HCT116 (cell line): Measurements from ENCODE around the gene MYO5C. TPM values are rescaled to one million over a fixed set of nuclear protein-coding genes. Genes with fewer than 3 reads are reported as not detected.

Experiments used
- ATAC-seq: fragments of 200-7000 bp; cut with Tn5 transposase; 2 replicates; pipeline ENCODE4 v1.9.1; 2020; ENCODE audit warnings: mild to moderate bottlenecking, moderate library complexity
- BruUV-seq: library from RNA; stranded (reverse); fragments of 400-500 nt; replicated peaks from 2 replicates; lab custom pipeline; 2021; lab: Mats Ljungman, UMichigan
- CTCF ChIA-PET: fragments of 300-600 bp; sonication (Branson Sonifier 250); formaldehyde crosslinking; loops from one replicate; lab custom pipeline; 2021; ENCODE audit warnings: antibody characterized with exemption; lab: Charles Lee
- POLR2A ChIA-PET: fragments of 300-600, 350-600 bp; sonication (Branson Sonifier 250); formaldehyde crosslinking; loops from one replicate; lab custom pipeline; 2021; ENCODE audit warnings: antibody characterized with exemption; lab: Charles Lee
- RAD21 ChIA-PET, 2 experiments: fragments of 300-600 bp; sonication (Branson Sonifier 250); formaldehyde crosslinking; loops; one replicate each; lab custom pipeline; 2023; ENCODE audit warnings: low total read pairs in 2 of 2; ENCODE audit not compliant: uncharacterized antibody in 2 of 2, unreplicated experiment in 2 of 2, low non-redundant PET in 1 of 2; lab: Charles Lee
- DNase-seq: peaks from one replicate; pipeline ENCODE4 v3.0.0-alpha.2; 2010; ENCODE audit warnings: low read depth, low spot score
- H2AFZ ChIP-seq: fragments of 200-600 bp; shearing (Covaris generic), sonication (generic); 2 replicates; pipeline ENCODE4 v1.6.1; 2017; ENCODE audit warnings: low read depth, mixed run types, mixed read lengths, antibody characterized with exemption, low read length; ENCODE audit not compliant: poor library complexity, severe bottlenecking
- H3K27ac ChIP-seq: 2 replicates; pipeline ENCODE4 v1.5.1; 2012; ENCODE audit warnings: low read depth, low read length
- H3K27me3 ChIP-seq: fragments of 200-600 bp; sonication (generic); 2 replicates; pipeline ENCODE4 v1.6.1; 2016; ENCODE audit warnings: mixed run types, low read length, mixed read lengths; ENCODE audit not compliant: insufficient read depth
- H3K36me3 ChIP-seq, 2 experiments: fragments of 200-500 bp in 1 of 2; fragments of 200-600 bp in 1 of 2; sonication (Bioruptor generic) in 1 of 2; sonication (generic) in 1 of 2; 2 replicates each; pipeline versions ENCODE4 v1.5.1 to v1.6.1; 2014 to 2016; ENCODE audit warnings: low read length in 2 of 2, inconsistent platforms in 1 of 2, mixed read lengths in 1 of 2, mixed run types in 1 of 2; ENCODE audit not compliant: insufficient read depth in 2 of 2, control insufficient read depth in 1 of 2
- H3K4me1 ChIP-seq, 2 experiments: fragments of 200-600 bp in 1 of 2; sonication (generic) in 1 of 2; 2 replicates each; pipeline versions ENCODE4 v1.5.1 to v1.6.1; 2012 to 2017; ENCODE audit warnings: low read length in 2 of 2, inconsistent platforms in 1 of 2, mild to moderate bottlenecking in 1 of 2, mixed read lengths in 1 of 2, mixed run types in 1 of 2, moderate library complexity in 1 of 2; ENCODE audit not compliant: insufficient read depth in 2 of 2, control insufficient read depth in 1 of 2
- H3K4me2 ChIP-seq: fragments of 200-600 bp; sonication (generic); 2 replicates; pipeline ENCODE4 v1.6.1; 2017; ENCODE audit warnings: mixed run types, low read length, mixed read lengths
- H3K4me3 ChIP-seq, 2 experiments: fragments of 200-600 bp in 1 of 2; sonication (generic) in 1 of 2; replicated peaks in 1 of 2; 2 replicates each; pipeline ENCODE4 v1.5.1; 2011 to 2016; ENCODE audit warnings: low read length in 2 of 2, control low read depth in 1 of 2, low read depth in 1 of 2, mild to moderate bottlenecking in 1 of 2, mixed read lengths in 1 of 2, mixed run types in 1 of 2
- H3K79me2 ChIP-seq: fragments of 200-600 bp; sonication (generic); 2 replicates; pipeline ENCODE4 v1.6.1; 2017; ENCODE audit warnings: mild to moderate bottlenecking, mixed run types, low read length, moderate library complexity, mixed read lengths; ENCODE audit not compliant: insufficient read depth
- H3K9ac ChIP-seq: fragments of 200-600 bp; sonication (generic); 2 replicates; pipeline ENCODE4 v1.6.1; 2016; ENCODE audit warnings: low read length, mixed read lengths
- H3K9me2 ChIP-seq: fragments of 200-600 bp; sonication (generic), shearing (Covaris generic); 2 replicates; pipeline ENCODE4 v1.6.1; 2017; ENCODE audit warnings: mixed run types, mild to moderate bottlenecking, moderate library complexity; ENCODE audit not compliant: insufficient read depth
- H3K9me3 ChIP-seq, 2 experiments: fragments of 200-500 bp in 1 of 2; fragments of 200-600 bp in 1 of 2; sonication (Bioruptor generic) in 1 of 2; sonication (generic) in 1 of 2; 2 replicates each; pipeline ENCODE4 v1.6.1; 2014 to 2017; ENCODE audit warnings: low read length in 2 of 2, mixed read lengths in 2 of 2, inconsistent platforms in 1 of 2, low read depth in 1 of 2, mild to moderate bottlenecking in 1 of 2, mixed run types in 1 of 2, moderate library complexity in 1 of 2; ENCODE audit not compliant: control insufficient read depth in 1 of 2, insufficient read depth in 1 of 2
- H4K20me1 ChIP-seq: fragments of 200-600 bp; sonication (generic), shearing (Covaris generic); 2 replicates; pipeline ENCODE4 v1.6.1; 2017; ENCODE audit warnings: mixed run types, mild to moderate bottlenecking, moderate library complexity; ENCODE audit not compliant: insufficient read depth
- ATF3 ChIP-seq: IDR thresholded peaks from 2 replicates; pipeline ENCODE4 v1.6.1; 2012
- CBX3 ChIP-seq: IDR thresholded peaks from 2 replicates; pipeline ENCODE4 v1.6.1; 2012; ENCODE audit warnings: low read depth
- CEBPB ChIP-seq: IDR thresholded peaks from 2 replicates; pipeline ENCODE4 v1.6.1; 2012; ENCODE audit warnings: low read depth
- CTCF ChIP-seq, 3 experiments: fragments of 200-600 bp in 1 of 3; sonication (generic) in 1 of 3; IDR thresholded peaks in 2 of 3; conservative IDR thresholded peaks in 1 of 3; 2 replicates each; pipeline ENCODE4 v1.5.1; 2012 to 2017; ENCODE audit warnings: low read depth in 2 of 3, low read length in 2 of 3, antibody characterized with exemption in 1 of 3, borderline replicate concordance in 1 of 3, control low read depth in 1 of 3, mild to moderate bottlenecking in 1 of 3, mixed read lengths in 1 of 3, mixed run types in 1 of 3, moderate library complexity in 1 of 3; ENCODE audit not compliant: insufficient read depth in 1 of 3
- EGR1 ChIP-seq: IDR thresholded peaks from 2 replicates; pipeline ENCODE4 v1.6.1; 2012; ENCODE audit warnings: low read depth
- ELF1 ChIP-seq: IDR thresholded peaks from 2 replicates; pipeline ENCODE4 v1.6.1; 2012; ENCODE audit warnings: low read depth, borderline replicate concordance
- EZH2phosphoT487 ChIP-seq: fragments of 200-600 bp; IDR thresholded peaks from 2 replicates; pipeline ENCODE4 v1.6.1; 2018; ENCODE audit warnings: antibody characterized with exemption, borderline replicate concordance
- FOSL1 ChIP-seq: IDR thresholded peaks from 2 replicates; pipeline ENCODE4 v1.6.1; 2012; ENCODE audit warnings: low read depth
- JUND ChIP-seq: IDR thresholded peaks from 2 replicates; pipeline ENCODE4 v1.6.1; 2012
- POLR2A ChIP-seq: IDR thresholded peaks from 2 replicates; pipeline ENCODE4 v1.7.0; 2011; ENCODE audit warnings: borderline replicate concordance; ENCODE audit not compliant: insufficient read depth, insufficient read length; ENCODE audit errors: extremely low read depth
- REST ChIP-seq: IDR thresholded peaks from 2 replicates; pipeline ENCODE4 v1.6.1; 2012; ENCODE audit warnings: low read depth
- SP1 ChIP-seq: IDR thresholded peaks from 2 replicates; pipeline ENCODE4 v1.6.1; 2012; ENCODE audit warnings: low read depth
- TCF7L2 ChIP-seq: IDR thresholded peaks from 2 replicates; pipeline ENCODE4 v1.7.0; 2011; ENCODE audit warnings: borderline replicate concordance, inconsistent platforms; ENCODE audit not compliant: insufficient read depth, insufficient read length; ENCODE audit errors: extremely low read depth
- ZBTB33 ChIP-seq: IDR thresholded peaks from 2 replicates; pipeline ENCODE4 v1.6.1; 2011; ENCODE audit warnings: mild to moderate bottlenecking, low read length, moderate library complexity; ENCODE audit not compliant: insufficient replicate concordance; ENCODE audit errors: extremely low read depth
- ZFX ChIP-seq: fragments of 450-650 bp; IDR thresholded peaks from 2 replicates; pipeline ENCODE4 v1.6.1; 2017
- ZNF274 ChIP-seq: fragments of 200-500 bp; sonication (Bioruptor generic); IDR thresholded peaks from 2 replicates; pipeline ENCODE4 v1.6.1; 2014; ENCODE audit warnings: mild to moderate bottlenecking, low read depth, low read length, inconsistent platforms
- intact Hi-C: fragments of 100-400 bp; cut with micrococcal nuclease; formaldehyde crosslinking; loops from 2 replicates; pipeline ENCODE4 v1.10.0; 2022
- total RNA-seq: library from RNA; stranded (reverse); gene quantifications from one replicate; pipeline ENCODE4 v1.2.1, GENCODE V29; 2021; ENCODE audit not compliant: unreplicated experiment

MYO5C gene
- total RNA-seq, 1 experiment from 2014 or later, result 34.0 TPM

- Histone ChIP-seq H3K27ac (no peak overlapping the region), H3K27me3 (no peaks in the 10 kb centered on the region), H3K9me2 (no peaks in the 10 kb centered on the region), H3K79me2 (no peaks in the 10 kb centered on the region), H3K36me3 (peaks cover 0 to 4% of the 10 kb centered on the region in 2 experiments; a peak in 1 of 4 replicates), H3K9ac (no peak overlapping the region), H4K20me1 (no peaks in the 10 kb centered on the region), H2AFZ (no peak overlapping the region), H3K4me2 (no peak overlapping the region), H3K4me1 (no peaks in the 10 kb centered on the region), H3K9me3 (no peaks in the 10 kb centered on the region), H3K4me3 (no peak overlapping the region)
- ChIA-PET POLR2A (no interaction called here), CTCF (no interaction called here), RAD21 (no interaction called here)
- TF ChIP-seq ZFX, result no peak
- no peak for TF ChIP-seq ZNF274
- TF ChIP-seq CEBPB, result no peak
- TF ChIP-seq CBX3, result no peak
- no peak for TF ChIP-seq CTCF (IDR thresholded peaks at IDR 0.05 in 2 of 3, conservative IDR thresholded peaks at IDR 0.05 in 1 of 3; ENCODE audit: borderline replicate concordance in 1 of 3, insufficient read depth in 1 of 3, low read depth in 2 of 3, low read length in 2 of 3)
- TF ChIP-seq JUND, result no peak
- no peak for TF ChIP-seq ZBTB33
- no peak for TF ChIP-seq EZH2phosphoT487
- no peak for TF ChIP-seq POLR2A
- TF ChIP-seq FOSL1, result no peak
- no peak for TF ChIP-seq TCF7L2
- no peak for TF ChIP-seq ATF3
- TF ChIP-seq EGR1, result no peak
- no peak for TF ChIP-seq REST
- TF ChIP-seq SP1, result no peak
- no peak for TF ChIP-seq ELF1
- ATAC-seq (no peak), DNase-seq (no peak)
- intact Hi-C loops, result no loop called here
- BruUV-seq, result no TSS peak
Measured at GRCh38 chr15:52317688-52318087, 22.1 kb upstream of the MYO5C start.
